MM.1S (cell line): ENCODE data around the gene KPNA5.

ENCODE experiments used
- DNase-seq: peaks from one replicate; pipeline ENCODE4 v3.0.0-alpha.2; 2015
- H2AFZ ChIP-seq: fragments of 300-600 bp; sonication (generic); 2 replicates; pipeline ENCODE4 v1.6.0; 2016; ENCODE audit warnings: antibody characterized with exemption, low read length
- H3F3A ChIP-seq: fragments of 300-600 bp; sonication (generic); 2 replicates; pipeline ENCODE4 v1.6.1; 2016; ENCODE audit warnings: mild to moderate bottlenecking, antibody characterized with exemption, low read length, moderate library complexity, mixed read lengths; ENCODE audit not compliant: insufficient read depth
- H3K27ac ChIP-seq: fragments of 300-600 bp; sonication (generic); 2 replicates; pipeline ENCODE4 v1.5.1; 2016; ENCODE audit warnings: mild to moderate bottlenecking, low read length
- H3K27me3 ChIP-seq: fragments of 300-600 bp; sonication (generic); replicated peaks from 2 replicates; pipeline ENCODE4 v1.6.0; 2016; ENCODE audit warnings: low read length; ENCODE audit not compliant: insufficient read depth
- H3K36me3 ChIP-seq: fragments of 300-600 bp; sonication (generic); replicated peaks from 2 replicates; pipeline ENCODE4 v1.6.1; 2016; ENCODE audit warnings: mild to moderate bottlenecking, low read length, mixed read lengths; ENCODE audit not compliant: insufficient read depth
- H3K4me1 ChIP-seq: fragments of 300-600 bp; sonication (generic); 2 replicates; pipeline ENCODE4 v1.6.1; 2016; ENCODE audit warnings: low read length, mixed read lengths
- H3K4me2 ChIP-seq: fragments of 300-600 bp; sonication (generic); 2 replicates; pipeline ENCODE4 v1.6.0; 2016; ENCODE audit warnings: low read depth, low read length
- H3K4me3 ChIP-seq: fragments of 300-600 bp; sonication (generic); 2 replicates; pipeline ENCODE4 v1.5.1; 2016; ENCODE audit warnings: low read length, mixed read lengths
- H3K79me2 ChIP-seq: fragments of 300-600 bp; sonication (generic); 2 replicates; pipeline ENCODE4 v1.6.1; 2016; ENCODE audit warnings: mixed run types, low read length, mixed read lengths
- H3K9ac ChIP-seq: fragments of 300-600 bp; sonication (generic); 2 replicates; pipeline ENCODE4 v1.6.1; 2016; ENCODE audit warnings: low read length, mixed read lengths
- H3K9me2 ChIP-seq: fragments of 300-600 bp; sonication (generic); replicated peaks from 2 replicates; pipeline ENCODE4 v1.6.1; 2016; ENCODE audit warnings: mild to moderate bottlenecking, low read length, mixed read lengths; ENCODE audit not compliant: insufficient read depth
- H3K9me3 ChIP-seq: fragments of 300-600 bp; sonication (generic); replicated peaks from 2 replicates; pipeline ENCODE4 v1.6.1; 2016; ENCODE audit warnings: mild to moderate bottlenecking, low read length, mixed read lengths; ENCODE audit not compliant: insufficient read depth
- H4K20me1 ChIP-seq: fragments of 300-600 bp; sonication (generic); 2 replicates; pipeline ENCODE4 v1.6.1; 2016; ENCODE audit warnings: mild to moderate bottlenecking, low read length, moderate library complexity, mixed read lengths; ENCODE audit not compliant: insufficient read depth
- CTCF ChIP-seq: fragments of 300-600 bp; sonication (generic); IDR thresholded peaks from 2 replicates; pipeline ENCODE4 v1.5.1; 2016; ENCODE audit warnings: antibody characterized with exemption, low read length, mixed read lengths
- EZH2 ChIP-seq: fragments of 300-600 bp; sonication (generic); optimal IDR thresholded peaks from 2 replicates; pipeline ENCODE3; 2017; ENCODE audit warnings: low read depth, mild to moderate bottlenecking, antibody characterized with exemption, low read length, mixed read lengths
- EZH2phosphoT487 ChIP-seq: fragments of 300-600 bp; sonication (generic); IDR thresholded peaks from 2 replicates; pipeline ENCODE4 v1.6.1; 2018; ENCODE audit warnings: antibody characterized with exemption, low read length

Gene KPNA5

DNA sequence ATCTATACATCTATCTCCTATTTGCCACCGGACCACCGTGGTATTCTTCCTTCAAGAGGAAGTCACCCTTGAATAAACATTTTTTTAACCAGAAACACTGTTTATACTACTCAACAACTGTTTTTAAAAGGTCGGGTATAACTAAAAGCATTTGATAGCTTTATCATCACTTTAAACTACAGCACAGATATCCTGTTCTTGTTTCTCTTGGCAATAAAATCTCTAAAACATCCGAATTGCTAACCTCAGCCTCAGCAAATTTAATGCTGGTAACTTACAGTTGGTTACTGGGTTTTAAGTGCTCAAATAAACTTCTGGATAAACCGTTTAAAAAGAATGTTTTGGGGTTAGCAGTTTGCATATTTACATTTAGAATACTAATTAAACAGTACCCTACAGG, 32.9 kb upstream of the KPNA5 start:
- H3K9me3 ChIP-seq: no peaks in the 10 kb centered on the region
- H3K36me3 ChIP-seq: no peaks in the 10 kb centered on the region; the same call in 1 of the 2 replicates
- no peak for DNase-seq
- H4K20me1 ChIP-seq: no peaks in the 10 kb centered on the region
- no peaks in the 10 kb centered on the region for H3K4me1 ChIP-seq
- no peaks in the 10 kb centered on the region for H3K9me2 ChIP-seq
- H3K4me3 ChIP-seq: no peak overlapping the region
- no peaks in the 10 kb centered on the region for H3F3A ChIP-seq
- no peak overlapping the region for H2AFZ ChIP-seq
- no peak for TF ChIP-seq EZH2phosphoT487
- TF ChIP-seq EZH2: no peak
- TF ChIP-seq CTCF: no peak
- no peak overlapping the region for H3K27ac ChIP-seq
- H3K4me2 ChIP-seq: no peak overlapping the region
- no peaks in the 10 kb centered on the region for H3K79me2 ChIP-seq
- H3K9ac ChIP-seq: no peak overlapping the region
- H3K27me3 ChIP-seq: no peaks in the 10 kb centered on the region

GRCh38 chr6:116649129-116649528, 31.9 kb upstream of the KPNA5 start:
- Histone ChIP-seq H3K79me2 (no peaks in the 10 kb centered on the region; the same call in 1 of the 2 replicates), H3K27me3 (no peaks in the 10 kb centered on the region), H3K36me3 (no peaks in the 10 kb centered on the region; the same call in 1 of the 2 replicates), H3K9me2 (no peaks in the 10 kb centered on the region), H3K9ac (no peak overlapping the region), H3K9me3 (no peaks in the 10 kb centered on the region), H3K4me2 (no peak overlapping the region), H3K4me1 (no peaks in the 10 kb centered on the region), H4K20me1 (no peaks in the 10 kb centered on the region), H3F3A (no peaks in the 10 kb centered on the region), H3K4me3 (no peak overlapping the region), H3K27ac (no peak overlapping the region), H2AFZ (no peak overlapping the region)
- no peak for DNase-seq
- TF ChIP-seq CTCF (no peak), EZH2phosphoT487 (no peak)

DNA sequence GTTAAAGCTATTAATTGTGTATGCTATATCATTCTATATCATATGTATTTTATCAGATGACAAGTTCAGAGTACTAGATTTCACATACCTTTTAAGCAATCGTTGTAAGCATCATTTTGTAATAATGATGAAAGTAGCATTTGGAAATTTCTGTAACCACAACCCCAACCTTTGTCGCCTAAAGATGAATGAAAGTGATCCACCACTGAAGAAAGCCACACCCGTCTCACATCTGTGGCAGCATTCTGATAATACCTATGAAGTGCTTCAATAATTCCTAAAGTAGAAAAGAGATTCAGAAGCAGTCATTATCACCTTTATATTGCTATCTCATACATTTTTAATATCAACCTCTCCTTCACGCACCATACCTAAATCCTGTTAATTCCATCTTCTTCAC, 29.1 kb upstream of the KPNA5 start:
- Histone ChIP-seq H3K4me2 (no peak overlapping the region), H3K9me2 (no peaks in the 10 kb centered on the region), H2AFZ (no peak overlapping the region), H3K9ac (no peak overlapping the region), H3K36me3 (no peaks in the 10 kb centered on the region; the same call in 1 of the 2 replicates), H3K4me3 (no peak overlapping the region), H3K27me3 (no peaks in the 10 kb centered on the region), H3K79me2 (no peaks in the 10 kb centered on the region; the same call in 1 of the 2 replicates), H3K9me3 (no peaks in the 10 kb centered on the region), H4K20me1 (no peaks in the 10 kb centered on the region), H3F3A (no peaks in the 10 kb centered on the region), H3K4me1 (no peaks in the 10 kb centered on the region), H3K27ac (no peak overlapping the region)
- no peak for DNase-seq
- no peak for TF ChIP-seq CTCF
- TF ChIP-seq EZH2phosphoT487: no peak
